CD4-positive, alpha-beta T cell treated with Interleukin-15 for 4 hours (primary cell): ENCODE results near the gene METTL22.

Source experiments
- DNase-seq: peaks from one replicate; pipeline ENCODE4 v3.0.0-alpha.2; 2020; ENCODE audit warnings: low spot score

METTL22 gene

GRCh38 chr16:8621572-8622314, at the start of gene METTL22:
METTL22 (plus strand) TSS chr16:8621698; CDS start chr16:8625666, 3,968 bp downstream.
- DNase-seq: peak; percentile 91

GRCh38 chr16:8572063-8572918, 49.2 kb upstream of the METTL22 start:
- DNase-seq: no peak

GRCh38 chr16:8572919-8573724, 48.4 kb upstream of the METTL22 start:
- no peak for DNase-seq

- no peak for DNase-seq
Measured at GRCh38 chr16:8575399-8575798, 46.1 kb upstream of the METTL22 start.

- DNase-seq: no peak
Measured at GRCh38 chr16:8576141-8577004, 45.1 kb upstream of the METTL22 start.

GRCh38 chr16:8577678-8578304, 43.7 kb upstream of the METTL22 start:
- no peak for DNase-seq

- DNase-seq: no peak
Measured at GRCh38 chr16:8579559-8579958, 41.9 kb upstream of the METTL22 start.

- DNase-seq: no peak
Measured at GRCh38 chr16:8581831-8582580, 39.5 kb upstream of the METTL22 start.

- no peak for DNase-seq
Measured at GRCh38 chr16:8583199-8583598, 38.3 kb upstream of the METTL22 start.

GRCh38 chr16:8583732-8584131, 37.8 kb upstream of the METTL22 start:
- no peak for DNase-seq

GRCh38 chr16:8585041-8585440, 36.5 kb upstream of the METTL22 start:
- no peak for DNase-seq

- no peak for DNase-seq
Measured at GRCh38 chr16:8585857-8586256, 35.6 kb upstream of the METTL22 start.

GRCh38 chr16:8587065-8587464, 34.4 kb upstream of the METTL22 start:
- DNase-seq: no peak

GRCh38 chr16:8588682-8589056, 32.8 kb upstream of the METTL22 start:
- no peak for DNase-seq

- DNase-seq: no peak
Measured at GRCh38 chr16:8589057-8589899, 32.2 kb upstream of the METTL22 start.

- DNase-seq: no peak
Measured at GRCh38 chr16:8589900-8590688, 31.4 kb upstream of the METTL22 start, which contains the start of gene TMEM114. TMEM114 (minus strand) TSS chr16:8590511; CDS start chr16:8589838, 673 bp downstream.

- no peak for DNase-seq
Measured at GRCh38 chr16:8590811-8591210, 30.7 kb upstream of the METTL22 start.

- DNase-seq: no peak
Measured at GRCh38 chr16:8591451-8591850, 30.0 kb upstream of the METTL22 start.
